HepG2 (cell line): ENCODE measurements around the gene YIPF1. TPM values are rescaled to one million over a fixed set of nuclear protein-coding genes. Genes with fewer than 3 reads are reported as not detected.

ENCODE experiments used
- ARHGAP35 ChIP-seq: sonication (generic); formaldehyde crosslinking; IDR thresholded peaks from 2 replicates; pipeline ENCODE4 v1.9.0; 2022; ENCODE audit warnings: mild to moderate bottlenecking, inconsistent platforms, moderate library complexity, missing genetic modification reagents, borderline replicate concordance
- ATF5 ChIP-seq: sonication (generic); formaldehyde crosslinking; IDR thresholded peaks from 2 replicates; pipeline ENCODE4 v1.4.0; 2020; ENCODE audit warnings: mild to moderate bottlenecking, low read depth, missing genetic modification reagents
- CBX1 ChIP-seq: IDR thresholded peaks from one replicate; pipeline ENCODE4 v1.6.1; 2016; ENCODE audit warnings: antibody characterized with exemption, low read depth
- DNMT1 ChIP-seq: sonication (generic); formaldehyde crosslinking; IDR thresholded peaks from 2 replicates; pipeline ENCODE4 v1.5.1; 2020; ENCODE audit warnings: mild to moderate bottlenecking, missing genetic modification reagents
- E2F1 ChIP-seq: sonication (generic); formaldehyde crosslinking; IDR thresholded peaks from 2 replicates; pipeline ENCODE4 v1.5.0; 2020; ENCODE audit warnings: missing genetic modification reagents
- GATAD2A ChIP-seq: IDR thresholded peaks from 2 replicates; pipeline ENCODE4 v1.6.1; 2016
- HES4 ChIP-seq: sonication (generic); formaldehyde crosslinking; IDR thresholded peaks from 2 replicates; pipeline ENCODE4 v1.9.0; 2021; ENCODE audit warnings: mild to moderate bottlenecking, missing genetic modification reagents, borderline replicate concordance
- KDM5B ChIP-seq: sonication (generic); formaldehyde crosslinking; IDR thresholded peaks from 2 replicates; pipeline ENCODE4 v1.4.0; 2020; ENCODE audit warnings: missing genetic modification reagents, mild to moderate bottlenecking, borderline replicate concordance
- NR1H2 ChIP-seq: sonication (generic); formaldehyde crosslinking; IDR thresholded peaks from 2 replicates; pipeline ENCODE4 v1.8.1; 2022; ENCODE audit warnings: low read depth, missing genetic modification reagents, borderline replicate concordance
- NR2F6 ChIP-seq, 2 experiments: IDR thresholded peaks; 2 replicates each; pipeline ENCODE4 v1.6.1; 2016; ENCODE audit warnings: antibody characterized with exemption in 1 of 2, mild to moderate bottlenecking in 1 of 2
- TRIM24 ChIP-seq: sonication (generic); formaldehyde crosslinking; IDR thresholded peaks from 2 replicates; pipeline ENCODE4 v1.8.0; 2022; ENCODE audit warnings: mild to moderate bottlenecking, missing genetic modification reagents
- ZBTB34 ChIP-seq: sonication (generic); formaldehyde crosslinking; IDR thresholded peaks from 2 replicates; pipeline ENCODE4 v1.8.0; 2022; ENCODE audit warnings: mild to moderate bottlenecking, missing genetic modification reagents
- ZBTB46 ChIP-seq: sonication (generic); formaldehyde crosslinking; IDR thresholded peaks from 2 replicates; pipeline ENCODE4 v1.4.0; 2020; ENCODE audit warnings: mild to moderate bottlenecking, missing genetic modification reagents, borderline replicate concordance
- ZNF138 ChIP-seq: sonication (generic); formaldehyde crosslinking; IDR thresholded peaks from 2 replicates; pipeline ENCODE4 v1.5.0; 2020; ENCODE audit warnings: mild to moderate bottlenecking, low read depth, missing genetic modification reagents
- ZNF234 ChIP-seq: sonication (generic); formaldehyde crosslinking; conservative IDR thresholded peaks from 2 replicates; pipeline ENCODE4 v1.5.1; 2020; ENCODE audit warnings: mild to moderate bottlenecking, missing genetic modification reagents
- ZNF549 ChIP-seq: sonication (generic); formaldehyde crosslinking; IDR thresholded peaks from 2 replicates; pipeline ENCODE4 v1.5.0; 2020; ENCODE audit warnings: missing genetic modification reagents
- ZNF704 ChIP-seq: sonication (generic); formaldehyde crosslinking; IDR thresholded peaks from 2 replicates; pipeline ENCODE4 v1.8.1; 2023; ENCODE audit warnings: mild to moderate bottlenecking, inconsistent platforms, moderate library complexity, missing genetic modification reagents, borderline replicate concordance
- ZNF766 ChIP-seq: sonication (generic); formaldehyde crosslinking; IDR thresholded peaks from 2 replicates; pipeline ENCODE4 v1.5.0; 2020; ENCODE audit warnings: missing genetic modification reagents, borderline replicate concordance
- ZNF878 ChIP-seq: sonication (generic); formaldehyde crosslinking; IDR thresholded peaks from 2 replicates; pipeline ENCODE4 v1.8.1; 2023; ENCODE audit warnings: mild to moderate bottlenecking, missing genetic modification reagents, moderate library complexity
- ZSCAN30 ChIP-seq: sonication (generic); formaldehyde crosslinking; IDR thresholded peaks from 2 replicates; pipeline ENCODE4 v1.5.0; 2020; ENCODE audit warnings: mild to moderate bottlenecking, missing genetic modification reagents
- polyA plus RNA-seq, 8 experiments: library from polyadenylated mRNA; depleted of rRNA in 3 of 8; stranded (reverse) in 7 of 8; unstranded in 1 of 8; fragments of >200 nt; fragmentation: Illumina TruSeq in 4 of 8; extraction: Trizol in 4 of 8; gene quantifications; 2 replicates each; pipeline versions ENCODE4 v1.2.1 to v1.2.3, GENCODE V29; 2011 to 2016; ENCODE audit warnings: low read depth in 4 of 8, missing spikeins in 1 of 8, mixed read lengths in 1 of 8; ENCODE audit not compliant: insufficient read depth in 1 of 8
- total RNA-seq, 5 experiments: library from RNA; depleted of rRNA; stranded (reverse); fragments of >200 nt; fragmentation: Illumina TruSeq; extraction: Trizol; gene quantifications; 2 replicates each; pipeline ENCODE4 v1.2.3, GENCODE V29; 2016; ENCODE audit warnings: low read depth in 1 of 5

Gene YIPF1
- total and polyA plus RNA-seq, 2 of the 13 experiments (the other 11 are each of a cell fraction or from before 2014, with no cell fraction given) = 21.1 to 31.9 TPM

GRCh38 chr1:53837924-53838653 lies 51.5 kb downstream of the YIPF1 start, which contains the start of gene NDC1 (continued):
- TF ChIP-seq ZBTB46 = peak; percentile 51; the same call in 1 of the 2 replicates
- peak; percentile 94; the same call in 1 of the 2 replicates for TF ChIP-seq ZNF704
- peak; percentile 87; the same call in 1 of the 2 replicates for TF ChIP-seq ARHGAP35 (CRISPR knock-in tag)
- peak; percentile 74; the same call in 1 of the 2 replicates for TF ChIP-seq ZNF234
- no peak for TF ChIP-seq TRIM24 (CRISPR knock-in tag)
- TF ChIP-seq NR2F6 (IDR thresholded peaks at IDR 0.05) = no peak
- TF ChIP-seq NR2F6 (CRISPR knock-in tag; IDR thresholded peaks at IDR 0.05) = 0 out of 2 replicates have a peak, but pooled peaks have one; percentile 32
- TF ChIP-seq HES4 (CRISPR knock-in tag) = peak; percentile 91
- peak; percentile 93 for TF ChIP-seq E2F1 (CRISPR knock-in tag)
- TF ChIP-seq ZNF549 = no peak
- no peak; the same call in 1 of the 2 replicates for TF ChIP-seq DNMT1 (CRISPR knock-in tag)
- TF ChIP-seq ZBTB34 (CRISPR knock-in tag) = peak; percentile 87
- TF ChIP-seq GATAD2A (CRISPR knock-in tag) = peak; percentile 49
- 0 out of 2 replicates have a peak, but pooled peaks have one; percentile 67 for TF ChIP-seq ZNF878
- TF ChIP-seq ATF5 (CRISPR knock-in tag) = 0 out of 2 replicates have a peak, but pooled peaks have one; percentile 27
- TF ChIP-seq ZNF138 = no peak
- TF ChIP-seq ZSCAN30 (CRISPR knock-in tag) = peak; percentile 15; the same call in 1 of the 2 replicates
- TF ChIP-seq NR1H2 = no peak; the same call in 1 of the 2 replicates
- peak; percentile 25 for TF ChIP-seq CBX1
- peak; percentile 98 for TF ChIP-seq KDM5B (CRISPR knock-in tag)
- peak; percentile 85; the same call in 1 of the 2 replicates for TF ChIP-seq ZNF766
